HG03097 (cell line): ENCODE results near the gene RASL11B.

Experiments
- ATAC-seq: cut with Tn5 transposase; IDR thresholded peaks from one replicate; pipeline ENCODE4 v1.9.1; 2021; ENCODE audit not compliant: unreplicated experiment, low FRiP score

The RASL11B gene

GRCh38 chr4:52870225-52870624 lies 8.1 kb downstream of the RASL11B start:
- no peak for ATAC-seq

GRCh38 chr4:52873191-52873590 lies 11.1 kb downstream of the RASL11B start:
- no peak for ATAC-seq

- ATAC-seq, result no peak
Observed at GRCh38 chr4:52873861-52874343, 11.8 kb downstream of the RASL11B start.

GRCh38 chr4:52874948-52875347 lies 12.8 kb downstream of the RASL11B start:
- no peak for ATAC-seq

GRCh38 chr4:52876069-52876468 lies 14.0 kb downstream of the RASL11B start:
- ATAC-seq, result no peak

- ATAC-seq, result no peak
Observed at GRCh38 chr4:52877036-52877435, 14.9 kb downstream of the RASL11B start.

GRCh38 chr4:52877694-52878093 lies 15.6 kb downstream of the RASL11B start:
- ATAC-seq, result no peak

- no peak for ATAC-seq
Observed at GRCh38 chr4:52879471-52879870, 17.4 kb downstream of the RASL11B start.

- no peak for ATAC-seq
Observed at GRCh38 chr4:52880994-52881393, 18.9 kb downstream of the RASL11B start.

- no peak for ATAC-seq
Observed at GRCh38 chr4:52883183-52883621, 21.1 kb downstream of the RASL11B start.

- no peak for ATAC-seq
Observed at GRCh38 chr4:52883707-52884669, 21.9 kb downstream of the RASL11B start.

- no peak for ATAC-seq
Observed at GRCh38 chr4:52884994-52885393, 22.9 kb downstream of the RASL11B start.

- no peak for ATAC-seq
Observed at GRCh38 chr4:52889354-52889753, 27.2 kb downstream of the RASL11B start.

GRCh38 chr4:52889778-52890520 lies 27.8 kb downstream of the RASL11B start:
- ATAC-seq, result no peak

GRCh38 chr4:52890521-52890791 lies 28.3 kb downstream of the RASL11B start:
- no peak for ATAC-seq

- no peak for ATAC-seq
Observed at GRCh38 chr4:52891743-52892142, 29.6 kb downstream of the RASL11B start.

GRCh38 chr4:52892880-52893279 lies 30.8 kb downstream of the RASL11B start:
- ATAC-seq, result no peak

- ATAC-seq, result no peak
Observed at GRCh38 chr4:52894443-52894842, 32.3 kb downstream of the RASL11B start.

- no peak for ATAC-seq
Observed at GRCh38 chr4:52903273-52903672, 41.2 kb downstream of the RASL11B start.

GRCh38 chr4:52904421-52904820 lies 42.3 kb downstream of the RASL11B start:
- ATAC-seq, result no peak

- ATAC-seq, result no peak
Observed at GRCh38 chr4:52907510-52907909, 45.4 kb downstream of the RASL11B start.

- ATAC-seq, result no peak
Observed at GRCh38 chr4:52910115-52910514, 48.0 kb downstream of the RASL11B start.
